Activated CD8-positive, alpha-beta memory T cell treated with anti-CD3 and anti-CD28 coated beads, Interleukin-2, amount 50 U/mL, for 48 hours (primary cell): ENCODE data around the gene LPCAT1.

Source experiments
- DNase-seq: peaks from one replicate; pipeline ENCODE4 v3.0.0-alpha.2; 2020

The LPCAT1 gene

GRCh38 chr5:1555011-1555807, 31.4 kb upstream of the LPCAT1 start:
- peak; percentile 39 for DNase-seq

- peak; percentile 34 for DNase-seq
Observed at GRCh38 chr5:1554410-1554967, 30.7 kb upstream of the LPCAT1 start.

- peak; percentile 23 for DNase-seq
Observed at GRCh38 chr5:1553539-1554409, 30.0 kb upstream of the LPCAT1 start.

- peak; percentile 22 for DNase-seq
Observed at GRCh38 chr5:1552521-1553255, 28.9 kb upstream of the LPCAT1 start.

- DNase-seq, result peak; percentile 28
Observed at GRCh38 chr5:1551426-1552301, 27.9 kb upstream of the LPCAT1 start.

GRCh38 chr5:1550287-1551076, 26.7 kb upstream of the LPCAT1 start:
- peak; percentile 20 for DNase-seq

- DNase-seq, result peak; percentile 38
Observed at GRCh38 chr5:1549475-1550030, 25.8 kb upstream of the LPCAT1 start.

GRCh38 chr5:1548702-1549474, 25.1 kb upstream of the LPCAT1 start:
- peak; percentile 29 for DNase-seq

GRCh38 chr5:1547655-1548054, 23.9 kb upstream of the LPCAT1 start:
- DNase-seq, result peak; percentile 12

GRCh38 chr5:1547236-1547635, 23.5 kb upstream of the LPCAT1 start:
- DNase-seq, result peak; percentile 12

- peak; percentile 48 for DNase-seq
Observed at GRCh38 chr5:1546556-1546955, 22.8 kb upstream of the LPCAT1 start.

GRCh38 chr5:1545805-1546355, 22.1 kb upstream of the LPCAT1 start:
- peak; percentile 40 for DNase-seq

GRCh38 chr5:1545126-1545804, 21.5 kb upstream of the LPCAT1 start:
- peak; percentile 13 for DNase-seq

GRCh38 chr5:1544294-1544961, 20.7 kb upstream of the LPCAT1 start:
- peak; percentile 36 for DNase-seq

- DNase-seq, result peak; percentile 35
Observed at GRCh38 chr5:1543398-1544293, 19.9 kb upstream of the LPCAT1 start.

- peak; percentile 33 for DNase-seq
Observed at GRCh38 chr5:1542781-1543180, 19.0 kb upstream of the LPCAT1 start.
